HCT116 (cell line): Measurements from ENCODE around the gene SLC9A2. TPM values are rescaled to one million over a fixed set of nuclear protein-coding genes. Genes with fewer than 3 reads are reported as not detected.

Experiments used
- ATAC-seq: fragments of 200-7000 bp; cut with Tn5 transposase; 2 replicates; pipeline ENCODE4 v1.9.1; 2020; ENCODE audit warnings: mild to moderate bottlenecking, moderate library complexity
- BruUV-seq: library from RNA; stranded (reverse); fragments of 400-500 nt; replicated peaks from 2 replicates; lab custom pipeline; 2021; lab: Mats Ljungman, UMichigan
- CTCF ChIA-PET: fragments of 300-600 bp; sonication (Branson Sonifier 250); formaldehyde crosslinking; loops from one replicate; lab custom pipeline; 2021; ENCODE audit warnings: antibody characterized with exemption; lab: Charles Lee
- POLR2A ChIA-PET: fragments of 300-600, 350-600 bp; sonication (Branson Sonifier 250); formaldehyde crosslinking; loops from one replicate; lab custom pipeline; 2021; ENCODE audit warnings: antibody characterized with exemption; lab: Charles Lee
- RAD21 ChIA-PET, 2 experiments: fragments of 300-600 bp; sonication (Branson Sonifier 250); formaldehyde crosslinking; loops; one replicate each; lab custom pipeline; 2023; ENCODE audit warnings: low total read pairs in 2 of 2; ENCODE audit not compliant: uncharacterized antibody in 2 of 2, unreplicated experiment in 2 of 2, low non-redundant PET in 1 of 2; lab: Charles Lee
- DNase-seq: peaks from one replicate; pipeline ENCODE4 v3.0.0-alpha.2; 2010; ENCODE audit warnings: low read depth, low spot score
- H2AFZ ChIP-seq: fragments of 200-600 bp; shearing (Covaris generic), sonication (generic); 2 replicates; pipeline ENCODE4 v1.6.1; 2017; ENCODE audit warnings: low read depth, mixed run types, mixed read lengths, antibody characterized with exemption, low read length; ENCODE audit not compliant: poor library complexity, severe bottlenecking
- H3K27ac ChIP-seq: 2 replicates; pipeline ENCODE4 v1.5.1; 2012; ENCODE audit warnings: low read depth, low read length
- H3K27me3 ChIP-seq: fragments of 200-600 bp; sonication (generic); 2 replicates; pipeline ENCODE4 v1.6.1; 2016; ENCODE audit warnings: mixed run types, low read length, mixed read lengths; ENCODE audit not compliant: insufficient read depth
- H3K36me3 ChIP-seq, 2 experiments: fragments of 200-500 bp in 1 of 2; fragments of 200-600 bp in 1 of 2; sonication (Bioruptor generic) in 1 of 2; sonication (generic) in 1 of 2; 2 replicates each; pipeline versions ENCODE4 v1.5.1 to v1.6.1; 2014 to 2016; ENCODE audit warnings: low read length in 2 of 2, inconsistent platforms in 1 of 2, mixed read lengths in 1 of 2, mixed run types in 1 of 2; ENCODE audit not compliant: insufficient read depth in 2 of 2, control insufficient read depth in 1 of 2
- H3K4me1 ChIP-seq, 2 experiments: fragments of 200-600 bp in 1 of 2; sonication (generic) in 1 of 2; 2 replicates each; pipeline versions ENCODE4 v1.5.1 to v1.6.1; 2012 to 2017; ENCODE audit warnings: low read length in 2 of 2, inconsistent platforms in 1 of 2, mild to moderate bottlenecking in 1 of 2, mixed read lengths in 1 of 2, mixed run types in 1 of 2, moderate library complexity in 1 of 2; ENCODE audit not compliant: insufficient read depth in 2 of 2, control insufficient read depth in 1 of 2
- H3K4me2 ChIP-seq: fragments of 200-600 bp; sonication (generic); 2 replicates; pipeline ENCODE4 v1.6.1; 2017; ENCODE audit warnings: mixed run types, low read length, mixed read lengths
- H3K4me3 ChIP-seq, 2 experiments: fragments of 200-600 bp in 1 of 2; sonication (generic) in 1 of 2; replicated peaks in 1 of 2; 2 replicates each; pipeline ENCODE4 v1.5.1; 2011 to 2016; ENCODE audit warnings: low read length in 2 of 2, control low read depth in 1 of 2, low read depth in 1 of 2, mild to moderate bottlenecking in 1 of 2, mixed read lengths in 1 of 2, mixed run types in 1 of 2
- H3K79me2 ChIP-seq: fragments of 200-600 bp; sonication (generic); 2 replicates; pipeline ENCODE4 v1.6.1; 2017; ENCODE audit warnings: mild to moderate bottlenecking, mixed run types, low read length, moderate library complexity, mixed read lengths; ENCODE audit not compliant: insufficient read depth
- H3K9ac ChIP-seq: fragments of 200-600 bp; sonication (generic); 2 replicates; pipeline ENCODE4 v1.6.1; 2016; ENCODE audit warnings: low read length, mixed read lengths
- H3K9me2 ChIP-seq: fragments of 200-600 bp; sonication (generic), shearing (Covaris generic); 2 replicates; pipeline ENCODE4 v1.6.1; 2017; ENCODE audit warnings: mixed run types, mild to moderate bottlenecking, moderate library complexity; ENCODE audit not compliant: insufficient read depth
- H3K9me3 ChIP-seq, 2 experiments: fragments of 200-500 bp in 1 of 2; fragments of 200-600 bp in 1 of 2; sonication (Bioruptor generic) in 1 of 2; sonication (generic) in 1 of 2; 2 replicates each; pipeline ENCODE4 v1.6.1; 2014 to 2017; ENCODE audit warnings: low read length in 2 of 2, mixed read lengths in 2 of 2, inconsistent platforms in 1 of 2, low read depth in 1 of 2, mild to moderate bottlenecking in 1 of 2, mixed run types in 1 of 2, moderate library complexity in 1 of 2; ENCODE audit not compliant: control insufficient read depth in 1 of 2, insufficient read depth in 1 of 2
- H4K20me1 ChIP-seq: fragments of 200-600 bp; sonication (generic), shearing (Covaris generic); 2 replicates; pipeline ENCODE4 v1.6.1; 2017; ENCODE audit warnings: mixed run types, mild to moderate bottlenecking, moderate library complexity; ENCODE audit not compliant: insufficient read depth
- CBX3 ChIP-seq: IDR thresholded peaks from 2 replicates; pipeline ENCODE4 v1.6.1; 2012; ENCODE audit warnings: low read depth
- CTCF ChIP-seq, 3 experiments: fragments of 200-600 bp in 1 of 3; sonication (generic) in 1 of 3; IDR thresholded peaks in 2 of 3; conservative IDR thresholded peaks in 1 of 3; 2 replicates each; pipeline ENCODE4 v1.5.1; 2012 to 2017; ENCODE audit warnings: low read depth in 2 of 3, low read length in 2 of 3, antibody characterized with exemption in 1 of 3, borderline replicate concordance in 1 of 3, control low read depth in 1 of 3, mild to moderate bottlenecking in 1 of 3, mixed read lengths in 1 of 3, mixed run types in 1 of 3, moderate library complexity in 1 of 3; ENCODE audit not compliant: insufficient read depth in 1 of 3
- ELF1 ChIP-seq: IDR thresholded peaks from 2 replicates; pipeline ENCODE4 v1.6.1; 2012; ENCODE audit warnings: low read depth, borderline replicate concordance
- EZH2 ChIP-seq: fragments of 200-600 bp; sonication (generic); IDR thresholded peaks from 2 replicates; pipeline ENCODE4 v1.6.1; 2017; ENCODE audit warnings: antibody characterized with exemption, mixed run types
- EZH2phosphoT487 ChIP-seq: fragments of 200-600 bp; IDR thresholded peaks from 2 replicates; pipeline ENCODE4 v1.6.1; 2018; ENCODE audit warnings: antibody characterized with exemption, borderline replicate concordance
- POLR2A ChIP-seq: IDR thresholded peaks from 2 replicates; pipeline ENCODE4 v1.7.0; 2011; ENCODE audit warnings: borderline replicate concordance; ENCODE audit not compliant: insufficient read depth, insufficient read length; ENCODE audit errors: extremely low read depth
- RAD21 ChIP-seq: IDR thresholded peaks from 2 replicates; pipeline ENCODE4 v1.6.1; 2012; ENCODE audit warnings: low read depth, mild to moderate bottlenecking
- REST ChIP-seq: IDR thresholded peaks from 2 replicates; pipeline ENCODE4 v1.6.1; 2012; ENCODE audit warnings: low read depth
- SIN3A ChIP-seq: IDR thresholded peaks from 2 replicates; pipeline ENCODE4 v1.6.1; 2012; ENCODE audit warnings: low read depth
- SP1 ChIP-seq: IDR thresholded peaks from 2 replicates; pipeline ENCODE4 v1.6.1; 2012; ENCODE audit warnings: low read depth
- SRF ChIP-seq: IDR thresholded peaks from 2 replicates; pipeline ENCODE4 v1.6.1; 2012; ENCODE audit warnings: low read depth
- ZFX ChIP-seq: fragments of 450-650 bp; IDR thresholded peaks from 2 replicates; pipeline ENCODE4 v1.6.1; 2017
- intact Hi-C: fragments of 100-400 bp; cut with micrococcal nuclease; formaldehyde crosslinking; loops from 2 replicates; pipeline ENCODE4 v1.10.0; 2022
- total RNA-seq: library from RNA; stranded (reverse); gene quantifications from one replicate; pipeline ENCODE4 v1.2.1, GENCODE V29; 2021; ENCODE audit not compliant: unreplicated experiment

Gene SLC9A2
- total RNA-seq, 1 experiment from 2014 or later: 1.4 TPM

- H2AFZ ChIP-seq: no peak overlapping the region
- no peaks in the 10 kb centered on the region for H3K27me3 ChIP-seq
- H3K4me2 ChIP-seq: no peak overlapping the region
- RAD21 ChIA-PET: no interaction called here
- ATAC-seq (no peak), DNase-seq (no peak)
- peaks cover 8 to 15% of the 10 kb centered on the region in 2 experiments; a peak in 2 of 4 replicates for H3K4me1 ChIP-seq
- POLR2A ChIA-PET: no interaction called here
- H3K27ac ChIP-seq: no peak overlapping the region
- BruUV-seq: no TSS peak
- intact Hi-C loops: loop anchor here (10.0 kb wide), 1 partner anchor 183 kb away; no protein-coding TSS in a partner anchor
- H3K9me2 ChIP-seq: no peaks in the 10 kb centered on the region
- TF ChIP-seq ZFX: no peak
- no peak for TF ChIP-seq EZH2phosphoT487
- TF ChIP-seq CTCF (IDR thresholded peaks at IDR 0.05 in 2 of 3, conservative IDR thresholded peaks at IDR 0.05 in 1 of 3; ENCODE audit: borderline replicate concordance in 1 of 3, insufficient read depth in 1 of 3, low read depth in 2 of 3, low read length in 2 of 3): no peak
- TF ChIP-seq RAD21: no peak
- no peak for TF ChIP-seq SIN3A
- no peak for TF ChIP-seq ELF1
- no peak for TF ChIP-seq EZH2
- no peak for TF ChIP-seq SRF
- no peak for TF ChIP-seq CBX3
- TF ChIP-seq POLR2A: no peak
- no peak for TF ChIP-seq REST
- TF ChIP-seq SP1: no peak
- no peaks in the 10 kb centered on the region for H3K79me2 ChIP-seq
- no peak overlapping the region for H3K4me3 ChIP-seq
- no peaks in the 10 kb centered on the region for H3K9me3 ChIP-seq
- H3K9ac ChIP-seq: no peak overlapping the region
- H3K36me3 ChIP-seq: no peaks in the 10 kb centered on the region
- H4K20me1 ChIP-seq: no peaks in the 10 kb centered on the region
- CTCF ChIA-PET: no interaction called here
These were observed 2.3 kb downstream of the SLC9A2 start for GRCh38 chr2:102621630-102622029.
